ENCODE measurements around the gene STK10. TPM values are rescaled to one million over a fixed set of nuclear protein-coding genes. Genes with fewer than 3 reads are reported as not detected.

STK10 gene
- total and polyA plus RNA-seq, 2 of the 8 experiments (the other 6 are each of a cell fraction or from before 2014, with no cell fraction given): 10.5 to 21.4 TPM

- peaks cover 68 to 95% of the 10 kb centered on the region in 2 experiments for H3K79me2 ChIP-seq (ENCODE audit: control insufficient read depth in 1 of 2, insufficient read depth in 2 of 2, low read length in 2 of 2)
- no peak overlapping the region for H2BK12ac ChIP-seq (ENCODE audit: low read depth, low read length)
- H3K36me3 ChIP-seq (ENCODE audit: control insufficient read depth in 2 of 4, insufficient read depth in 4 of 4, low read length in 3 of 4): no peaks in the 10 kb centered on the region
- H3K27ac ChIP-seq (ENCODE audit: low read depth, low read length): no peak overlapping the region
- H3K27me3 ChIP-seq (replicated peaks in 1 of 4; ENCODE audit: control insufficient read depth in 3 of 4, extremely low read depth in 1 of 4, insufficient read depth in 3 of 4, low read length in 3 of 4): no peaks in the 10 kb centered on the region
- 100% methylated on average over 1 of the region's 2 CpGs; no CpG with 5 or more reads in 1 of the 2 experiments for WGBS, 2 experiments (ENCODE audit: extremely low coverage in 1 of 2, insufficient coverage in 1 of 2, insufficient read length in 1 of 2, insufficient replicate concordance in 2 of 2, low coverage in 1 of 2, low lambda C conversion rate in 2 of 2, missing lambda C conversion rate in 1 of 2)
- H3K4me3 ChIP-seq (ENCODE audit: extremely low read depth in 1 of 4, insufficient read depth in 2 of 4, low read depth in 3 of 4, low read length in 4 of 4): no peak overlapping the region
- H4K5ac ChIP-seq (ENCODE audit: insufficient read length, low read depth, low read length): no peak overlapping the region
- H3K4me2 ChIP-seq (ENCODE audit: insufficient read depth in 1 of 2, low read depth in 2 of 2, low read length in 2 of 2): no peak overlapping the region; a peak in 1 of 4 replicates
- H4K91ac ChIP-seq (replicated peaks; ENCODE audit: insufficient read length, low read length): no peak overlapping the region
- no peak overlapping the region for H3K18ac ChIP-seq (ENCODE audit: extremely low read depth, low read length)
- DNase-seq (ENCODE audit: low read depth in 1 of 2, low spot score in 2 of 2) (no peak), FAIRE-seq (no peak)
- no peak overlapping the region for H2BK5ac ChIP-seq (ENCODE audit: low read depth, low read length)
- H4K8ac ChIP-seq (ENCODE audit: extremely low read depth, insufficient read depth, low read length): no peak overlapping the region
- H3K23ac ChIP-seq (ENCODE audit: insufficient read length): no peak overlapping the region
- no peak overlapping the region for H2BK20ac ChIP-seq (ENCODE audit: low read length)
- peaks cover 21 to 24% of the 10 kb centered on the region in 2 experiments for H4K20me1 ChIP-seq (replicated peaks in 1 of 2; ENCODE audit: control insufficient read depth in 1 of 2, insufficient read depth in 2 of 2, low read length in 2 of 2)
- no peak overlapping the region for H3K56ac ChIP-seq (replicated peaks; ENCODE audit: insufficient read length, low read depth, low read length)
- ChIA-PET CTCF (ENCODE audit: partially characterized antibody) (interaction anchor here (0.7 kb wide), 2 partner anchors 23 to 90 kb away, joined by 3 to 5 read pairs; no protein-coding TSS in a partner anchor), POLR2A (ENCODE audit: partially characterized antibody) (no interaction called here)
- no peak overlapping the region for H3K14ac ChIP-seq (ENCODE audit: insufficient read length)
- no peak overlapping the region for H3K4ac ChIP-seq (replicated peaks; ENCODE audit: insufficient read length, low read depth, low read length)
- H2AFZ ChIP-seq (ENCODE audit: low read length): no peak overlapping the region
- H3K4me1 ChIP-seq (replicated peaks in 1 of 4; ENCODE audit: control insufficient read depth in 3 of 4, insufficient read depth in 4 of 4, low read length in 3 of 4): peaks cover 2 to 33% (median 23%) of the 10 kb centered on the region in 4 experiments; a peak in 6 of 7 replicates
- no peak overlapping the region for H2BK120ac ChIP-seq (replicated peaks; ENCODE audit: low read depth, low read length)
- H3K23me2 ChIP-seq (ENCODE audit: low read depth, low read length): peaks cover 6% of the 10 kb centered on the region; the same call in 1 of the 2 replicates
- no peak overlapping the region for H2AK5ac ChIP-seq (ENCODE audit: low read depth, low read length)
- no peaks in the 10 kb centered on the region for H3K9me3 ChIP-seq (ENCODE audit: insufficient read depth in 2 of 2, low read depth in 1 of 2, low read length in 1 of 2)
- H3K79me1 ChIP-seq (ENCODE audit: low read depth, low read length): peaks cover 2% of the 10 kb centered on the region; the same call in 1 of the 2 replicates
- H2BK15ac ChIP-seq (ENCODE audit: low read length): no peak overlapping the region
- H3K9ac ChIP-seq (replicated peaks in 1 of 4; ENCODE audit: extremely low read depth in 1 of 4, low read depth in 3 of 4, low read length in 3 of 4): no peak overlapping the region
- TF ChIP-seq, protein P1, sequence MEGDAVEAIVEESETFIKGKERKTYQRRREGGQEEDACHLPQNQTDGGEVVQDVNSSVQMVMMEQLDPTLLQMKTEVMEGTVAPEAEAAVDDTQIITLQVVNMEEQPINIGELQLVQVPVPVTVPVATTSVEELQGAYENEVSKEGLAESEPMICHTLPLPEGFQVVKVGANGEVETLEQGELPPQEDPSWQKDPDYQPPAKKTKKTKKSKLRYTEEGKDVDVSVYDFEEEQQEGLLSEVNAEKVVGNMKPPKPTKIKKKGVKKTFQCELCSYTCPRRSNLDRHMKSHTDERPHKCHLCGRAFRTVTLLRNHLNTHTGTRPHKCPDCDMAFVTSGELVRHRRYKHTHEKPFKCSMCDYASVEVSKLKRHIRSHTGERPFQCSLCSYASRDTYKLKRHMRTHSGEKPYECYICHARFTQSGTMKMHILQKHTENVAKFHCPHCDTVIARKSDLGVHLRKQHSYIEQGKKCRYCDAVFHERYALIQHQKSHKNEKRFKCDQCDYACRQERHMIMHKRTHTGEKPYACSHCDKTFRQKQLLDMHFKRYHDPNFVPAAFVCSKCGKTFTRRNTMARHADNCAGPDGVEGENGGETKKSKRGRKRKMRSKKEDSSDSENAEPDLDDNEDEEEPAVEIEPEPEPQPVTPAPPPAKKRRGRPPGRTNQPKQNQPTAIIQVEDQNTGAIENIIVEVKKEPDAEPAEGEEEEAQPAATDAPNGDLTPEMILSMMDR (IDR thresholded peaks at IDR 0.05; ENCODE audit: control extremely low read depth in 1 of 3, insufficient read depth in 1 of 3, low read depth in 1 of 3, low read length in 3 of 3): peak in 2 of 3 experiments; percentile 39 to 51; a peak in 2 of 4 replicates
- no peak for TF ChIP-seq PHF8 (conservative IDR thresholded peaks at IDR 0.05; ENCODE audit: low read depth, low read length)
- peak in 1 of 2 experiments; percentile 47; a peak in 3 of 4 replicates for TF ChIP-seq RAD21 (IDR thresholded peaks at IDR 0.05 in 1 of 2, conservative IDR thresholded peaks at IDR 0.05 in 1 of 2; ENCODE audit: low read depth in 2 of 2, low read length in 2 of 2)
- no peak for TF ChIP-seq TAF1 (IDR thresholded peaks at IDR 0.05; ENCODE audit: low read depth, low read length)
Observed at GRCh38 chr5:172002310-172002709, 185.7 kb downstream of the STK10 start.

Data from H1 (cell line).